ENCODE results near the gene GRID1.

DNA sequence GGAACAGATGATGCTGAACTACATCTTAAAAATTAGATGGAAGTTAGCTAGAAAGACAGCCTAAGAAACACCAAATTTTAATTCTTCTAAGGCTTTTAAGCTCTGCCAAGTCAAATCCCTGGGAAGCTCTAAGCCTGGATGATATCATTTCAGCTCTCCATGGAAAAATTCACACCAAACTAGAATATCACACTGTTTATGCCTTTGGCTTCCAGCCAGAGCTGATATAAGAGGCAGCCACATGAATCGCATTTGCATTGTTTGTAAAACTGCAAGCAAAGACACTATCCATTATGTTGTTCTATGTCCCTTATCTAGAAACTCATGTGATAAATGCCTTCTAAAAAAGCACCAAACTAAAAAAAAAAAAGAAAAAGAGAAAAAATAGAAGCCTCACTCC, 430.4 kb downstream of the GRID1 start:
- TF ChIP-seq, protein P1, sequence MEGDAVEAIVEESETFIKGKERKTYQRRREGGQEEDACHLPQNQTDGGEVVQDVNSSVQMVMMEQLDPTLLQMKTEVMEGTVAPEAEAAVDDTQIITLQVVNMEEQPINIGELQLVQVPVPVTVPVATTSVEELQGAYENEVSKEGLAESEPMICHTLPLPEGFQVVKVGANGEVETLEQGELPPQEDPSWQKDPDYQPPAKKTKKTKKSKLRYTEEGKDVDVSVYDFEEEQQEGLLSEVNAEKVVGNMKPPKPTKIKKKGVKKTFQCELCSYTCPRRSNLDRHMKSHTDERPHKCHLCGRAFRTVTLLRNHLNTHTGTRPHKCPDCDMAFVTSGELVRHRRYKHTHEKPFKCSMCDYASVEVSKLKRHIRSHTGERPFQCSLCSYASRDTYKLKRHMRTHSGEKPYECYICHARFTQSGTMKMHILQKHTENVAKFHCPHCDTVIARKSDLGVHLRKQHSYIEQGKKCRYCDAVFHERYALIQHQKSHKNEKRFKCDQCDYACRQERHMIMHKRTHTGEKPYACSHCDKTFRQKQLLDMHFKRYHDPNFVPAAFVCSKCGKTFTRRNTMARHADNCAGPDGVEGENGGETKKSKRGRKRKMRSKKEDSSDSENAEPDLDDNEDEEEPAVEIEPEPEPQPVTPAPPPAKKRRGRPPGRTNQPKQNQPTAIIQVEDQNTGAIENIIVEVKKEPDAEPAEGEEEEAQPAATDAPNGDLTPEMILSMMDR (IDR thresholded peaks at IDR 0.05; ENCODE audit: low read length) = no peak
- TF ChIP-seq EZH2 (IDR thresholded peaks at IDR 0.05; ENCODE audit: borderline replicate concordance, low read length) = no peak
